B cell (primary cell): ENCODE results near the gene NELL1.

ENCODE experiments used
- CTCF ChIP-seq: fragments of 200-600 bp; IDR thresholded peaks from one replicate; pipeline ENCODE4 v1.8.0; 2022; ENCODE audit warnings: antibody characterized with exemption, mild to moderate bottlenecking
- EZH2 ChIP-seq: IDR thresholded peaks from 2 replicates; pipeline ENCODE4 v1.6.1; 2012; ENCODE audit warnings: borderline replicate concordance, low read depth, mild to moderate bottlenecking, moderate library complexity, low read length; ENCODE audit not compliant: insufficient read depth, poor library complexity, severe bottlenecking

DNA sequence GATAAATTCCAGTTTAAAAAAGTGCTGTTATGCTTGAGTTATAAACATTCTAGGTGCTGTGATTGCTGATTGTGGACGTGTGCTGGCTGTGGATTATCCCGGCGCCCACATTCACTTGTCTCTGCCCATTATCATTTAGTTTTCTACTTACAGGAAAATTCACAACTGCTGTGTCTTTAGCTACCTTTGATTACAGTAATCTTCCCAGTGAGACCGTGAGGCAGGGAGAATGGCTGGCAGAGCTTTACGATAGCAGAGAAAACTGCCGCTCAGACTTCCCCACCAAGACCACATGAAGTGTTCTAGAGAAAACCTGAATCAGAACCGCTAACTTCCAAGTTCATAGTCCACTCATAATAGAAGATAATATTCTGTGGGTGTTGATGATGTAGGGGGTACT is 34.6 kb upstream of the NELL1 start:
- no peak for TF ChIP-seq CTCF
- no peak for TF ChIP-seq EZH2
